WERI-Rb-1 (cell line): ENCODE results near the gene MSRB3.

Experiments used
- DNase-seq: peaks from one replicate; pipeline ENCODE4 v3.0.0-alpha.2; 2020
- H3K27ac ChIP-seq: fragments of 250-450 bp; sonication (Bioruptor Pico); 2 replicates; pipeline ENCODE4 v1.5.1; 2020; ENCODE audit warnings: mild to moderate bottlenecking, moderate library complexity
- H3K27me3 ChIP-seq: fragments of 250-450 bp; sonication (Bioruptor Pico); 2 replicates; pipeline ENCODE4 v1.5.1; 2021; ENCODE audit warnings: mild to moderate bottlenecking, low read depth, moderate library complexity; ENCODE audit not compliant: insufficient read depth, severe bottlenecking
- H3K36me3 ChIP-seq: fragments of 250-450 bp; sonication (Bioruptor Pico); 2 replicates; pipeline ENCODE4 v1.5.1; 2020; ENCODE audit warnings: mild to moderate bottlenecking, moderate library complexity
- H3K4me3 ChIP-seq: 2 replicates; pipeline ENCODE4 v1.5.1; 2011; ENCODE audit warnings: low read depth, mild to moderate bottlenecking, control low read depth, low read length
- H3K9me3 ChIP-seq: fragments of 250-450 bp; sonication (Bioruptor Pico); 2 replicates; pipeline ENCODE4 v1.5.1; 2021; ENCODE audit warnings: mild to moderate bottlenecking, moderate library complexity; ENCODE audit not compliant: severe bottlenecking
- TF ChIP-seq, protein P1 (sequence below): IDR thresholded peaks from 2 replicates; pipeline ENCODE4 v1.5.1; 2011; ENCODE audit warnings: low read depth, mild to moderate bottlenecking, control low read depth, inconsistent platforms, low read length

MSRB3 gene

GRCh38 chr12:65420941-65421340, 142.5 kb downstream of the MSRB3 start:
- no peaks in the 10 kb centered on the region for H3K9me3 ChIP-seq
- H3K36me3 ChIP-seq, result no peaks in the 10 kb centered on the region
- no peak overlapping the region for H3K4me3 ChIP-seq
- TF ChIP-seq, protein P1, sequence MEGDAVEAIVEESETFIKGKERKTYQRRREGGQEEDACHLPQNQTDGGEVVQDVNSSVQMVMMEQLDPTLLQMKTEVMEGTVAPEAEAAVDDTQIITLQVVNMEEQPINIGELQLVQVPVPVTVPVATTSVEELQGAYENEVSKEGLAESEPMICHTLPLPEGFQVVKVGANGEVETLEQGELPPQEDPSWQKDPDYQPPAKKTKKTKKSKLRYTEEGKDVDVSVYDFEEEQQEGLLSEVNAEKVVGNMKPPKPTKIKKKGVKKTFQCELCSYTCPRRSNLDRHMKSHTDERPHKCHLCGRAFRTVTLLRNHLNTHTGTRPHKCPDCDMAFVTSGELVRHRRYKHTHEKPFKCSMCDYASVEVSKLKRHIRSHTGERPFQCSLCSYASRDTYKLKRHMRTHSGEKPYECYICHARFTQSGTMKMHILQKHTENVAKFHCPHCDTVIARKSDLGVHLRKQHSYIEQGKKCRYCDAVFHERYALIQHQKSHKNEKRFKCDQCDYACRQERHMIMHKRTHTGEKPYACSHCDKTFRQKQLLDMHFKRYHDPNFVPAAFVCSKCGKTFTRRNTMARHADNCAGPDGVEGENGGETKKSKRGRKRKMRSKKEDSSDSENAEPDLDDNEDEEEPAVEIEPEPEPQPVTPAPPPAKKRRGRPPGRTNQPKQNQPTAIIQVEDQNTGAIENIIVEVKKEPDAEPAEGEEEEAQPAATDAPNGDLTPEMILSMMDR, result no peak
- DNase-seq, result no peak
- no peak overlapping the region for H3K27ac ChIP-seq
- no peaks in the 10 kb centered on the region for H3K27me3 ChIP-seq

GRCh38 chr12:65427646-65428045, 149.2 kb downstream of the MSRB3 start:
- no peak for DNase-seq
- H3K9me3 ChIP-seq, result no peaks in the 10 kb centered on the region
- H3K36me3 ChIP-seq, result no peaks in the 10 kb centered on the region
- TF ChIP-seq, protein P1, result no peak
- H3K4me3 ChIP-seq, result no peak overlapping the region
- H3K27me3 ChIP-seq, result no peaks in the 10 kb centered on the region
- no peak overlapping the region for H3K27ac ChIP-seq

- DNase-seq, result no peak
- no peaks in the 10 kb centered on the region for H3K27me3 ChIP-seq
- H3K4me3 ChIP-seq, result no peak overlapping the region
- TF ChIP-seq, protein P1, result no peak
- H3K27ac ChIP-seq, result no peak overlapping the region
- H3K36me3 ChIP-seq, result no peaks in the 10 kb centered on the region
- H3K9me3 ChIP-seq, result no peaks in the 10 kb centered on the region
Observed at GRCh38 chr12:65430006-65430405, 151.5 kb downstream of the MSRB3 start.

GRCh38 chr12:65430571-65431306, 152.3 kb downstream of the MSRB3 start:
- Histone ChIP-seq H3K27me3 (no peaks in the 10 kb centered on the region), H3K27ac (no peak overlapping the region), H3K9me3 (no peaks in the 10 kb centered on the region), H3K36me3 (no peaks in the 10 kb centered on the region), H3K4me3 (no peak overlapping the region)
- no peak for DNase-seq
- TF ChIP-seq, protein P1, result no peak

GRCh38 chr12:65432114-65432513, 153.6 kb downstream of the MSRB3 start:
- H3K36me3 ChIP-seq, result no peaks in the 10 kb centered on the region
- no peak overlapping the region for H3K27ac ChIP-seq
- no peak overlapping the region for H3K4me3 ChIP-seq
- no peaks in the 10 kb centered on the region for H3K9me3 ChIP-seq
- no peak for DNase-seq
- no peaks in the 10 kb centered on the region for H3K27me3 ChIP-seq
- TF ChIP-seq, protein P1, result no peak

GRCh38 chr12:65432651-65433050, 154.2 kb downstream of the MSRB3 start:
- no peak for DNase-seq
- no peak overlapping the region for H3K27ac ChIP-seq

More at GRCh38 chr12:65432651-65433050, 154.2 kb downstream of the MSRB3 start:
- Histone ChIP-seq H3K9me3 (no peaks in the 10 kb centered on the region), H3K4me3 (no peak overlapping the region), H3K36me3 (no peaks in the 10 kb centered on the region), H3K27me3 (no peaks in the 10 kb centered on the region)
- TF ChIP-seq, protein P1, result no peak
